22Rv1 (cell line): Measurements from ENCODE around the gene ZNF384.

Experiments
- H3K27ac ChIP-seq: fragments of 450-650 bp; 2 replicates; pipeline ENCODE4 v1.5.1; 2017
- CTCF ChIP-seq: fragments of 450-650 bp; IDR thresholded peaks from 2 replicates; pipeline ENCODE4 v1.5.1; 2017; ENCODE audit warnings: mild to moderate bottlenecking
- ZFX ChIP-seq: fragments of 450-650 bp; IDR thresholded peaks from 2 replicates; pipeline ENCODE4 v1.6.1; 2017; ENCODE audit warnings: antibody characterized with exemption, borderline replicate concordance

Gene ZNF384

GRCh38 chr12:6664902-6665301 is 24.3 kb downstream of the ZNF384 start:
- H3K27ac ChIP-seq: 0 out of 2 replicates have a peak overlapping the region, but pooled peaks have one; percentile 82

GRCh38 chr12:6662906-6663742 is 26.1 kb downstream of the ZNF384 start, which contains the start of gene ING4:
Gene ING4 (minus strand): TSS chr12:6663119. CDS start chr12:6663101, 18 bp downstream.
- H3K27ac ChIP-seq: peak within 1 kb of the TSS; percentile 82
- TF ChIP-seq ZFX (no peak), CTCF (no peak)

More at GRCh38 chr12:6664902-6665301, 24.3 kb downstream of the ZNF384 start:
- TF ChIP-seq CTCF: no peak
- no peak for TF ChIP-seq ZFX

- TF ChIP-seq CTCF (no peak), ZFX (no peak)
- H3K27ac ChIP-seq: peak overlapping the region; percentile 82
These were observed 26.6 kb downstream of the ZNF384 start for GRCh38 chr12:6662602-6662905.

- TF ChIP-seq ZFX (no peak), CTCF (no peak)
- H3K27ac ChIP-seq: no peak overlapping the region
These were observed 35.2 kb downstream of the ZNF384 start for GRCh38 chr12:6653987-6654386.

GRCh38 chr12:6653342-6653741 is 35.8 kb downstream of the ZNF384 start:
- no peak overlapping the region for H3K27ac ChIP-seq
- no peak for TF ChIP-seq ZFX
- TF ChIP-seq CTCF: no peak

- TF ChIP-seq ZFX: no peak
- no peak for TF ChIP-seq CTCF
- no peak overlapping the region for H3K27ac ChIP-seq
These were observed 36.8 kb downstream of the ZNF384 start for GRCh38 chr12:6652391-6652790.

GRCh38 chr12:6650832-6651231 is 38.3 kb downstream of the ZNF384 start:
- no peak overlapping the region for H3K27ac ChIP-seq

More at GRCh38 chr12:6650832-6651231, 38.3 kb downstream of the ZNF384 start:
- TF ChIP-seq CTCF (no peak), ZFX (no peak)
